ENCODE results near the gene CMTM6.
"Not testable (repeated sequence)": the region's sequence is repeated elsewhere in the genome, so short reads cannot be mapped to it uniquely, and the experiment has no call there.

Gene CMTM6

DNA sequence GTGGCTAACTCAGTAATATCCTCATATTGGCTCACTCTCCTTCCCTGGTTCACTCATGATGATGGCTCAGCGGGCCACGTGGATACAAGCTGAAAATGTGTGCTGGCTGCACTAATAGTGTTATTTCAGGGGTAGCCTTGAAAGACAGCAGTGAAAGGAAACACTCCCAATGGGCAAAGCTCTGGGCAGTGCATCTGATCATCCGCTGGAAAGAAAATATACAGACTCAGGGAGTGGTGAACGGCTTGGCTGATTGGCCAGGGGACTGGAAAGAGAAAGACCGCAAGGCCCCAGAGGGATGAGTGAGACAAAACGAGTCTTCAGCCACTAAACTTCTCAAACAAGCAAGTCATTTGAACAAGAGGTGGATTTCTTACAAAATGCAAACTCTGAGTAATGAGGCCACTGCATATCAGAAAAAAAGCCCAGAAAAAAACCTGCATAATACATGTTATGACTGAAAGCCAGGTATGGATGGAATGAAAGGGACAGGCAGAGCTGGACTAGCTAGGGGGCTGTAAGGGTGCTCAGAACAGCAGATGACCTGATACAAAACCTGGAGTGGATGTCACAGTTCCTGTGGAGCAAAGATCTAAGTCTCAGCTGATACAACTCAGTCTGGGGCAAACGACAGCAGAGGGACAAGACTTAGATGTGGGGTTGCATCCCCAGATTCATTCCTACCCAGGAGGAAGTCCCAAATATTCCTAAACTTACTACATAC is 33.3 kb downstream of the CMTM6 start:
- H3K4me3 ChIP-seq (ENCODE audit: low read depth, low read length) = no peak overlapping the region
- DNase-seq (ENCODE audit: low read depth) = no peak
- TF ChIP-seq, protein P1, sequence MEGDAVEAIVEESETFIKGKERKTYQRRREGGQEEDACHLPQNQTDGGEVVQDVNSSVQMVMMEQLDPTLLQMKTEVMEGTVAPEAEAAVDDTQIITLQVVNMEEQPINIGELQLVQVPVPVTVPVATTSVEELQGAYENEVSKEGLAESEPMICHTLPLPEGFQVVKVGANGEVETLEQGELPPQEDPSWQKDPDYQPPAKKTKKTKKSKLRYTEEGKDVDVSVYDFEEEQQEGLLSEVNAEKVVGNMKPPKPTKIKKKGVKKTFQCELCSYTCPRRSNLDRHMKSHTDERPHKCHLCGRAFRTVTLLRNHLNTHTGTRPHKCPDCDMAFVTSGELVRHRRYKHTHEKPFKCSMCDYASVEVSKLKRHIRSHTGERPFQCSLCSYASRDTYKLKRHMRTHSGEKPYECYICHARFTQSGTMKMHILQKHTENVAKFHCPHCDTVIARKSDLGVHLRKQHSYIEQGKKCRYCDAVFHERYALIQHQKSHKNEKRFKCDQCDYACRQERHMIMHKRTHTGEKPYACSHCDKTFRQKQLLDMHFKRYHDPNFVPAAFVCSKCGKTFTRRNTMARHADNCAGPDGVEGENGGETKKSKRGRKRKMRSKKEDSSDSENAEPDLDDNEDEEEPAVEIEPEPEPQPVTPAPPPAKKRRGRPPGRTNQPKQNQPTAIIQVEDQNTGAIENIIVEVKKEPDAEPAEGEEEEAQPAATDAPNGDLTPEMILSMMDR (conservative IDR thresholded peaks at IDR 0.05; ENCODE audit: low read depth, low read length) = no peak

DNA sequence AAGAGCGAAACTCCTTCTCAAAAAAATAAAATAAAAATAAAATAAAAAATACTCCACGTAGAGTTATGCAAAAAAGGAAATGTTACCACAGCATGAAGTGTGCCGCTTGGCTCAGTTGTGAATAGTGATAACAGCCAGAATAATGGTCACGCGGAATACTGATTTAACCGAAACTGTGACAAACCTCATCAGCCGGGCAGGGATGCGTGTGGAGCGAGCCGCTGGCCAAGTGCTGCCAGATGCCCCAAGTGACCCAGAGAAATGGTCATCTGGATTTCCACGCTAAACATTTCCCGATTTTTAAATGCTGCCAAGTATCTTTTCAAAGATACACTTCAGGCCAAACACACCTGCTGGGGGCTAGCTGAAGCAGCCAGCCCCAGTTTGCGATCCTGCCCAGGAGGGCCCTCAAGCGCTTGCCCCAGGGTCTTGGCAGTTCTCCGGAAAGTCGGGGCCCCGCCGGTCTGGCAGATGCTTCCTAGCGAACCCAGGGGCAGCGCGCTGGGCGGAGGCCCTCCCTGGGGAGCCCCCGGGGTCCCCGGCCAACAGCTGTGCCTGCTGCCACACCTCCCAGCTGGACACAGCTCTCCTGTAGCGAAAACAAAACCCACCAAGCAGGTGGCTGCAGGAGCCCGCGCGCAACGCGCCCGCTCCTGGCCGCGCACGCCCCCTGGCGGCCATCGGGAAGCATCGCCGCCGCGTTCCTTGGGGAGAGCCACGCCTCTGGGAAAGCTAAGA is 35.1 kb downstream of the CMTM6 start:
- peak; percentile 78 for DNase-seq (ENCODE audit: low read depth)
- TF ChIP-seq, protein P1 (conservative IDR thresholded peaks at IDR 0.05; ENCODE audit: low read depth, low read length) = peak; percentile 76
- peak overlapping the region; percentile 36 for H3K4me3 ChIP-seq (ENCODE audit: low read depth, low read length)

DNA sequence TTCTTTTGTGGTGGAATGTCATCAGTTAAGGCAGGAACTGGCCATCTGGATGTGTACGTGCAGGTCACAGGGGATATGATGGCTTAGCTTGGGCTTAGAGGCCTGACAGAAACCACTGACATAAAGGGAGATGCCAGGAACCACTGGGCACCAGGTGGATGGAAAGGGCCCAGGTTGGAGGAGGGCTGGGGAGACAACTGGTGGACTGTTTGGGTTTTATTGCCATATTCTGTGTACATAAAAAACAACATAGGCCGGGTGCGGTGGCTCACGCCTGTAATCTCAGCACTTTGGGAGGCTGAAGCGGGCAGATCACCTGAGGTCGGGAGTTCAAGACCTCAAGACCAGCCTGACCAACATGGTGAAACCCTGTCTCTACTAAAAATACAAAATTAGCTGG is 35.8 kb downstream of the CMTM6 start:
- DNase-seq (ENCODE audit: low read depth) = not testable (repeated sequence)

DNA sequence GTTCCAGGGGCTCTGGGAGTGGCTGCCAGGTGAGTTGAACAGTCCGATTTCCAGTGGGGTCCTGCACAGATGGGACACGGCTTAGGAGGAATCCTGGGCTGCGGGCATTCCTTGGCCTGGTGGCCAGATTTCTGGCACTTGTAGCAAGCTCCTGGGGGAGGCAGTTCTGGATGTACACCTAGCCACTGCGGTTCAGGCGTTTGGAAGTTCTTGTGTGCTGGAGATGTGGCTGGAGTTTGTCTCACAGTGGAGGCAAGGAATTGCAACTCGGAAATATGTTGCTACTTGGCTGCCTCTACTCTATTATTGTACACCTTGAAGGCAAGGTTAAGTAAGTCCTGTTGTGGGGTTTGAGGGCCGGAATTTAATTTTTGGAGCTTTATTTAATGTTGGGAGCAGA is 37.9 kb downstream of the CMTM6 start:
- not testable (repeated sequence) for DNase-seq (ENCODE audit: low read depth); H3K4me3 ChIP-seq (ENCODE audit: low read depth, low read length)

More for the DNA sequence above, 35.8 kb downstream of the CMTM6 start:
- not testable (repeated sequence) for H3K4me3 ChIP-seq (ENCODE audit: low read depth, low read length)

DNA sequence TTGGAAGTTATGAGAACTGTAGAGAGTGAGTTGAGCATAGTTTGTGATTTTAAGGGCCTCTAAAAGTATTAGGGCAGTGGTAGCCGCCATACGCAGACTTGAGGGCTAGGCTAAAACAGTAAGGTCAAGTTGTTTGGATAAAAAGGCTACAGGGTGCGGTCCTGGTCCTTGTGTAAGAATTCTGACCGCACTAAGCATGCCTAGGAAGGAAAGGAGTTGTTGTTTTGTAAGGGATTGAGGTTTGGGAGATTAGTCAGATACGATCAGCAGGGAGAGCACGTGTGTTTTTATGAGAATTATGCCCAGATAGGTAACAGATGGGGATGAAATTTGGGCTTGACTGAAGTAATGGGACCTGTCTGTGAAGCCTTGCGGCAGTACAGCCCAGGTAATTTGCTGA is 39.2 kb downstream of the CMTM6 start:
- not testable (repeated sequence) for DNase-seq (ENCODE audit: low read depth); H3K4me3 ChIP-seq (ENCODE audit: low read depth, low read length)

DNA sequence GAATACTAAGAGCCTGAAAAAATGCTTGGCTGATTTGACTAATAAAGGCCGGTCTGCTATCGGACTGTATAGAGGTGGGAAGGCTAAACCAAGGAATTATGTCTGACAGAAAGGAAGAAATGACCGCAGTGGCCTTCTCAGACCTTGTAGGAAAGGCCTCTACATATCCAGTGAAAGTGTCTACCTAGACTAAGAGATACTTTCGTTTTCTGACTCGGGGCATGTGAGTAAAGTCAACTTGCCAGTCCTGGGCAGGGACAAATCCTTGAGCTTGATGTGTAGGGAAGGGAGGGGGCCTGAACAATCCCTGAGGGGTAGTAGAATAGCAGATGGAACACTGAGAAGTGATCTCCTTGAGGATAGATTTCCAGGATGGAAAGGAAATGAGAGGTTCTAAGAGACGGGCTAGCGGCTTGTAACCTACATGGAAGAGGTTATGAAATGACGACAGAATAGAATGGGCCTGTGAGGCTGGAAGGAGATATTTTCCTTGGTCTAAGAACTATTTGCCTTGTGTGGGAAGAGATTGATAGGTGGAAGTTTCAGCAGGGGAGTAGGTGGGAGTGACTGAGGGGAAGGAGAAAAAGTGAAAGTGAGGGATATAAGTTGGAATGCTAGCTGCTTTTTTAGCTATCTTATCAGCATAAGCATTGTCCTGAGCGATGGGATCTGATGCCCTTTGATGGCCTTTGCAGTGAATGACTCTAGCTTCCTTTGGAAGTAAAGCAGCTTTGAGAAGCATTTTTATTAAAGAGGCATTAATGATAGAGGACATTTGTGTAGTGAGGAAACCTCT is 40.3 kb downstream of the CMTM6 start:
- not testable (repeated sequence) for DNase-seq (ENCODE audit: low read depth)

DNA sequence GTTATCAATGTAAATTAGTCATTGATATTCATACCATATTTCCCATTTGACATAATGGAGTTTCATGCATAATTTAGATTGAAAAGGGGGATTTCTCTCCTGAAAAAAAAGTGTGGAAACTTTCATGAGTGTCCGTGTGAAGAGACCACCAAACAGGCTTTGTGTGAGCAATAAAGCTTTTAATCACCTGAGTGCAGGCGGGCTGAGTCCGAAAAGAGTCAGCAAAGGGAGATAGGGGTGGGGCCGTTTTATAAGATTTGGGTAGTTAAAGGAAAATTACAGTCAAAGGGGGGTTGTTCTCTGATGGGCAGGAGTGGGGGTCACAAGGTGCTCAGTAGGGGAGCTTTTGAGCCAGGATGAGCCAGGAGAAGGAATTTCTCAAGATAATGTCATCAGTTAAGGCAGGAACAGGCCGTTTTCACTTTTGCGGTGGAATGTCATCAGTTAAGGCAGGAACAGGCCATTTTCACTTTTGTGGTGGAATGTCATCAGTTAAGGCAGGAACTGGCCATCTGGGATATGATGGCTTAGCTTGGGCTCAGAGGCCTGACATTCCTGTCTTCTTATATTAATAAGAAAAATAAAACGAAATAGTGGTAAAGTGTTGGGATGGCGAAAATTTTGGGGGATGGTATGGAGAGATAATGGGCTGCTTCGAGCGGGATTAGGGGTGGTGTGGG is 41.7 kb downstream of the CMTM6 start:
- H3K4me3 ChIP-seq (ENCODE audit: low read depth, low read length); DNase-seq (ENCODE audit: low read depth): not testable (repeated sequence)

More for the DNA sequence above, 40.3 kb downstream of the CMTM6 start:
- not testable (repeated sequence) for H3K4me3 ChIP-seq (ENCODE audit: low read depth, low read length)

DNA sequence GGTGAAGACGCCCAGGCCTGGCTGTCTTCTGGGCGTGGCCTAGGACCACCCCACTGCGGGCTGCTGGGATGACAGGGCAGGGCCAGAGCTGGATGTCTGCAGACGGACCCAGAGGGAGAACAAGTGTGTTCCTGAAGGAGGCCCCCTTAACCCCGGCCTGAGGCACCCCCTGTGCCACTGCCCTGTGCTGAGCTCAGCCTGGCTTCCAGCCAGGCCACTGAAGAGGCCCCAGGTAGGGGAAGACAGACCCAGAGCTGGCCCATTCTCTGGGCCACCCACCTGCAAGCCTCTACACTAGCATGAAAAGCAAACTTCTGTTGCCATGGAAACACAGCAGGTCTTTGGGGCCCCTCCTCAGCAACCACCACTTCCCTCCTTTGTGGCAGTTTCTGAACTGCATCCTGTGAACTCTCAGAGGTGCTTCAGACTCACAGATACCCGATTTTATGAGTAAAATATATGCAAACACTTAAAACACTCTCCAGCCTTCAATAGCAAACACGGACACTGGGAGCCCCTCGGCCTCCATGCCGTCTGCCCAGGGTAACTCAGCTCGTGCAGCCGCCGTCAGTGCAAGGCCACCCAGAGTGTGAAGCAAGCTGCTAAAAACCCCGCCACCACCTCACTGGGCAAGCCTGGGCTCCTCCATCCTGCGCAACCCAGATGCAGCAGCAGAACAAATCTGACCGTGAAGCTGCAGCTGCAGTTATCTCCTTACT is 42.5 kb downstream of the CMTM6 start:
- no peak overlapping the region for H3K4me3 ChIP-seq (ENCODE audit: low read depth, low read length)
- TF ChIP-seq, protein P1 (conservative IDR thresholded peaks at IDR 0.05; ENCODE audit: low read depth, low read length) = no peak
- no peak for DNase-seq (ENCODE audit: low read depth)

DNA sequence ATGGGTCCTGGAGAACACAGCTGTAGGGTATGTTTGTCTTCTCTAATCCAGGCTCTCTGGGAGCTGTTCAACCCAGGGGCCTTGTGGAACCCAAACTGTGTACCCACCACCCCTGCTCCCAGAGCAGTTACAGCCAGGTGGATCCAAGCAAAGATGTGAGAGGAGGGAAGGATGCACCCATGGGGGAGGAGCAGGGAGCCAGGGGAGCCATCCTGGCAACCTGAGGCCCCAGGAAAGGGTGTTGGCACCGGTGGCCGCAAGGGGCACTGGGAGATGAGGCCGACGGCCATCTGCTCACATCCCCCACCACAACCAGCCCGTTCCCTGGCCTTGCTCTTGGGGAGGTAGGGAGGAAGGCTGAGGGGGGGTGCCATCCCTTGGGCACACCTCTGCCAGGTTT is 43.2 kb downstream of the CMTM6 start:
- TF ChIP-seq, protein P1 (conservative IDR thresholded peaks at IDR 0.05; ENCODE audit: low read depth, low read length) = no peak
- DNase-seq (ENCODE audit: low read depth) = no peak
- H3K4me3 ChIP-seq (ENCODE audit: low read depth, low read length) = no peak overlapping the region

Measured in choroid plexus epithelial cell (primary cell).